ENCODE measurements around the gene GAN.

Gene GAN

DNA sequence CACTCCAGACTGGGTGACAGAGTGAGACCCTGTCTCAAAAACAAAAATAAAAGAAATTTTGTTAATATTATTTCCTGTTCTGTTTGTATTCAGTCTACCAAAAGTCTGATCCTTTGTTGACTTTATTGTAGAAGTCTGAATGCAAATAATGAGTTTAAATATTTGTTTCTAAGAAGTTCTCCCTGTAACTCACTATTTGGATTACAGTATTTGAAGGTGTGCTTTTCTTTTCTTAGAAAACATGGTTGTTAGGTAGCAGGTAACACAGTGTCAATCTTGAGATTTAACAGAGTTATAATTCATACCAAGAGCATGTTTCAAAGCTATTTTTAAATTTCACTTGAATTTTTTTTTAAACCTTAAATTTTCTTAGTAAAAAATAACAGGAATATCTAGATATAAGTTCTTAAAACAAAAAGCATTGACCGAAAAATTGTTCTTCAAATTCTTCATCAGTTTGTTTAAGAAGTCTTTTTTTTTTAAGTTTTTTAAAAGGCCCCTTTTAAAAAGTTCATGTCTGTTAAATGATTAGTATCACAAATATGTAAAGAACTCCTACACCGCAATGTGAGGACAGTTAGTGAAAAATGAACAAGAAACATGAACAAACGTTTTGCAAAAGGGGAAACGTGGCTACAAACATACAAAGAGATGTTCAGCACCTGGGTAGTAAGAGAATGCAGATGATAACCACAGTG lies 35.0 kb downstream of the GAN start:
- no peak overlapping the region for H3K4me3 ChIP-seq (ENCODE audit: low read depth, low read length)

DNA sequence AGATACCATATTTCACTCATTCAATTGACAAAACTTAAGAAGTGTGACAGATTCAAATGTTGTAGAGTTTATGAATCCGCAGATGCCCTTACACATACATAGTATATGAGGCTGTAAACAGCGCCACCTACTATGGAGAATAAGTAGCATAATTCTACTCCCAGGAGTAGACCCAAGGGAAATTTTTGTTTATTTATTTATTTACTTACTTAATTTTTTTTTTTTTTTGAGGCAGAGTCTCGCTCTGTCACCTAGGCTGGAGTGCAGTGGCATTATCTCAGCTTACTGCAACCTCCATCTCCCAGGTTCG lies 35.5 kb downstream of the GAN start:
- H3K4me3 ChIP-seq (ENCODE audit: low read depth, low read length) = no peak overlapping the region

DNA sequence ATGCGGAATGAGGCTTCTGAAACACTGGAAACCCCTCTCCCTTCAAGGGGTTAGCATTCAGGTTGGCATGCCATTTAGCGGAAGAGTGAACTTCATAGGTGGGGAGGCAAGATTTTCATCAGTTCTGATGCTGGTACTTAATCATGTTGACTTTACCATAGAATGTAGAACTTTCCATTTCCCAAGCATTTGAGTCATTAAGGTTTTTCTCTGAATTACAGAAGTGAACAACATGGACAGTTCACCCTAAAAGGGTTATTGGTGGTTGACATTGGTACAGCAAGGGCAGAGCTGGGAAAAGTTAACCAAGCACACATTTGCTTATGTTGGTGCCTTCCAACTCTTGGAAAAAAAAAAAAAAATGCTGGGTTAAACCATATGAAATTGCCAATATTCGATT lies 39.1 kb downstream of the GAN start:
- no peak overlapping the region for H3K4me3 ChIP-seq (ENCODE audit: low read depth, low read length)

DNA sequence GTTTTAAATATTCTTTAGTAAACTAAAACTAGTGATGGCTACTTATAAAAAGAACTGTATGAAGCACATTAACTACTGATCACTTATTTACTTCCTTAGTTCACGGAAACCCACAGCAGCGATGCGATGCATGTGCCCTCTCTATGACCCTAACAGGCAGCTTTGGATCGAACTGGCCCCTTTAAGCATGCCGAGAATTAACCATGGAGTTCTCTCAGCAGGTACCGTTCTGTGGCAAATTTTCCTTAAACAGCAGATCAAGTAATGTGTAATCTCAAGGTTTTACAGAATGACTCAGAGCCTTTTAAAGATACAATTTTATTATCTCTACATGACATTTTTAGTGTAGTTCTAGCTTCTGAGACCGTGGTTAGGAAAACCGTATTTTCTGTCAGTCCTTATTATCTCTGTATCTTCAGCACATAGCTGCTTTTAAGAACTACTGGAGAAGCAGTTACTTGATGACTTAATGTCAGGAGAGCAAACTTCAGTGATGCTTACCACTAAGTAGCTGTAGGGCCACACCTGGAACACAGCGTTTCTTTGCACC lies 43.0 kb downstream of the GAN start:
- no peak overlapping the region for H3K4me3 ChIP-seq (ENCODE audit: low read depth, low read length)

DNA sequence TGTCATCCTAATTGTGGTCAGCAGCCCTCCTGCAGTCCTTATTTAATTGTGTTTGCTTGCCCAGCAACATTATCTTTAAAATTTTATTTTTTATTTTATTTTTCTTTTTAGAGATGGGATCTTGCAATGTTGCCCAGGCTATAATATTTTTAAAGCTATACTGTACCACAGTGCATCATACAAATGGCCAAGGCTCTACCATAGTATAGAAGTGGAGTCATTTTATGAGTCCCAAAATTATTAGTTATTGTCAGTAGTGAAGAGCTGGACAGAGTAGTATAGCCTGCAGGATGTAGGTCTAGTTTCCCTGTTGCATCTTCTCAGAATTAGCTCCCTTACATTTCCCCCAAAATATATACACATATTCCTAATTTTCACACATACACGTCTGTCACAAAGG lies 44.1 kb downstream of the GAN start:
- H3K4me3 ChIP-seq (ENCODE audit: low read depth, low read length) = no peak overlapping the region

DNA sequence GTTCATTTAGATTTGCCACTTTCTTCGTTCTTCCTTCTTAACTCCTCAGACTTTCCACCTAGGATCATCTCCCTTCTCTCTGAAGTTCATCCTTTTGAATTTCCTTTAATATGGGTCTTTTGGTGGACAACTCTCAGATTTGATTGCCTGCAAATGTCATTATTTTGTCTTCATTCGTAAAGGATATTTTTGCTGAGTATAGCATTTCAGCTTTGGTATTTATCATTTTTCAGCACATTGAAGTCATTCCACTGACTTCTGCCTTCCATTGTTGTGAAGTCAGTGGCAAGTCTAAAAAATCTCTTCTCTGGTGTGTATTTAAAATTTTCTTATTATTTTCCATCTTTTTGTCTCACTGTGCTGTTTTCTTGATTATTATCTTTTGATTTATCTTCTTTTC lies 45.4 kb downstream of the GAN start:
- no peak overlapping the region for H3K4me3 ChIP-seq (ENCODE audit: low read depth, low read length)

DNA sequence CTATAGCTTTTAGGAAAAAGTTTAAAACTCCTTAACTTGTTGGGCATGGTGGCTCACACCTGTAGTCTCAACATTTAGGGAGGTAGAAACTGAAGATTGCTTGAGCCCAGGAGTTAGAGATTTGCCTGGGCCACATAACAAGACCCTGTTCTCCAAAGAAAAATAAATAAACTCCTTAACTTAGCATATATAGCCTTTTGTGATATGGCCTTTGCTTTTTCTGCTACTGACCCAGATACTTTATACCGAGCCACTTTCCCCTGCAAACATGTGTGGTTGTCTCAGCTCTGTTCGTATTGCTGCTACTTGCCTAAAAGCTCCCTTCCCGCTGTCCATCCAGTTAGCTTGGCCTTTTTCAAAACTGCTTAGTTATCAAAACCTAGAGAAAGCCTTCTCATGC lies 51.0 kb downstream of the GAN start:
- H3K4me3 ChIP-seq (ENCODE audit: low read depth, low read length) = no peak overlapping the region

DNA sequence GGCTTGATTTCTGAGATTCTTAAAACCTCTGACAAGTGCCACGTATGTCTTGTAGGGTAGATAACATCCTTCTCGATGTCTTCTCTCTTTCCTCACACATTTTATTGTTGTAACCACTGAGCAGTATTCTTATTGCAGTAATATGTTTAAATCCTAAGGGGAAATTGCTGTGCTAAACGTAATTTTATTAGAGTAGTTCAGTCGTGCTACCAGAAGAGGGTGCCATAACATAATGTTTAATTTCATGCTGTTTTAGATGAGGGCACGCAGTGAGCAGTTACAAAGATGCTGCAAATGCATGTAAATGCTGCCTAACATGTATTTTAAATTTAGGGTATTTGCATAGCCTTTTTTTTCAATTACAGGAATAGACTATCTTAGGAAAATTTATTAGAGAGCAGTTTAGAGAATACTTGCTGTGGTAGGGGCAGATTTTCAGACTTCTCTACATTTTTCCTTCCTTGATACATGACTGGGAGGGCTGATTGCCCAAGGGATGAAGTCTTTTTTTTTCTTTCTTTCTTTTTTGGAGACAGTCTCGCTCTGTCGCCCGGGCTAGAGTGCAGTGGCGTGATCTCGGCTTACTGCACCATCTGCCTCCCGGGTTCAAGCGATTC lies 51.7 kb downstream of the GAN start:
- H3K4me3 ChIP-seq (ENCODE audit: low read depth, low read length) = no peak overlapping the region

DNA sequence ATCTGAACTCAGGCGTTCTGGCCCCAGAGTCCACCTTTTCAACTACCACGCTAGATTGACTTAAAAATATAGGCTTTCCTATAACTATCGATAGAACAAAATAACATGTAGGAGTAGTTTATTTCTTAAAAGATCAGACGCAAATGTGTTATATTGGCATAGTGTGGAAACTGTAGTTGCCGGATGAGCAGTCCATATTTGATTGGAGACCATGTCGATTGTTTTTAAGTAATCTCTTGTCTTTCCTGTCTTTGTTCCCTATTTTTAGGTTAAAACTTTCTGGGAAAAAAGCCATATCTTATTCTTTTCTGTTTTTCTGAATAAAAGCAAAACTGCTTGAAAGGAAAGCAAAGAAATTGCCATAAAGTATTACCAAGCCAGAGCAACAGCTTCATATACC lies 53.1 kb downstream of the GAN start:
- no peak overlapping the region for H3K4me3 ChIP-seq (ENCODE audit: low read depth, low read length)

DNA sequence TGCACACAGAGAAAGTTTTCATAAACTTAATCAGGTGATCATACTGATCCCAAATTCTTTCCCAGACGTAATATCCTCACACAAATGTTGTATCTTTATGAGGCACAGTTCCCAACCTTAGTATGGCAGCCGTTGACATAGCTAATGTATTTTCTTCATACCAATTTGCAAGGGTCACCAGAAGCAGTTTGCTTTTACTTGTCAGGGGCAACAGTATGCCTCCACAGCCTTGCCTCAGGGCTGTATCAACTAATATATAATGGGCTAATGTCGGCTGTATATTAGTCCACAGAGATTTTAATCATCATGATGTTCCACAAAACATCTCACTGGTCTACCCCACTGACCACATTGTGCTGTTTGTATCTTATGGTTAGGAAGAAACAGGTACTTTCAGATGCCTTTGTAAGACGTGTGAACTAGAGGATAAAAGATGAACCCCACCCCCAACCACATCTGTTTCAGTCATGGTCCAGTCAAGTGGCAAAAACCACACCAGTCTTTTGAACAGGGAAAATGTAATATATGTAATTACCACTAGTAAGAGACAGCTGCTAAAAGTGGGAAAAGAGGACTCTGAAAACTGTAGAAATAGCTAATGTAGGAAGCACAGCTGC lies 55.2 kb downstream of the GAN start:
- no peak overlapping the region for H3K4me3 ChIP-seq (ENCODE audit: low read depth, low read length)

DNA sequence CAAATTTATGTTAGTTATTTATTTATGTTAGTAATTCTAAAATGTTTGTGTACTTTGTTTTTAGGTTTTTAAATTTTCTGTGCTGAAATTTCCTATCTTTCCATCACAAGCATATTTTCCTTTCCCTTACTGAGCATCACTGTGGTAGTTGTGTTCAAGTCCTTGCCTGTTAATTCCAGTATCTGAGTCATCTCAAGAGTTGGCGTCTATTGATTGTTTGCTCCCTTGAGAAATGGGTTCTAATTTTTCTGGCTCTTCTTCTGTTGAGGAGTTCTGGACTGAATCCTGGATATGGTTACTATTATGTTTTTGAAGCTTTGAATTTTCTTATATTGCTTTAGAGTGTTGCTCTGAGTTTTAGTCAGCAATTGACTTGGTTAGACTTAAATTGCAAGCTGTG lies 56.3 kb downstream of the GAN start:
- no peak overlapping the region for H3K4me3 ChIP-seq (ENCODE audit: low read depth, low read length)

DNA sequence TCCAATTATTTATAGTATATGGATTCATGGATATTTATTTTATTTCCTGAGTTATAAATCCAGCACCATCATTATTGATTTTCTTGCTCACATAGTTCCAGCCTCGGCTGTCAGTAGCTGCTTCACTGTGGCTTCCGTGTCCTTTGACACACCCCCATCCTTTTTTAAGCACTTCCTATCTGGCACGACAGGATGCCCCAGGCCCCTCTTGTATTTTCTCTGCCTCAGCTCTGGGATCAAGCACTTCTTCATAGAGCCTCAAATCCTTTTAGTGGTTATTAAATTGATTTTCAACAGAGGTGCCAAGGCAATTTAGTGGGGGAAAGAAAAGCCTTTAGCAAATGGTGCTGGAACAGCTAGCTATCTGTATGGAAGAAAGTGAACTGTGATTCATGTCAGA lies 59.8 kb downstream of the GAN start:
- no peak overlapping the region for H3K4me3 ChIP-seq (ENCODE audit: low read depth, low read length)

DNA sequence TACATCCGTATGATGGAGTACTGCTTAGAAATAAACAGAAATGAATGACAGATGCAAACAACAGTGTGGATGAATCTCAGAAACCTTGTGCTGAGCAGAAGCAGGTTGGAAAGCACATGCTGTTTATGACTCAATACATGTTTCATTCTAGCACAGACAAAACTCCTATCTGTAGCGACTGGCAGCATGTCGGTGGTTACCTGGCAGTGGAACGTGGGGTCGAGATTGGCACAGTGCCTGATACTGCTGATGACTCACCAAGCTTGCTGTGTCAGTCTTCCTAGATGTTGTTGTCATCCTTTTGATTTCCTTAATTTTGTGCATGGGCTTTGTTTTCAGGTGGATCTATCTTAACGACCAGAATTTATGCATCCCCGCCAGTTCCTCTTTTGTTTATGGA lies 62.1 kb downstream of the GAN start:
- H3K4me3 ChIP-seq (ENCODE audit: low read depth, low read length) = no peak overlapping the region

DNA sequence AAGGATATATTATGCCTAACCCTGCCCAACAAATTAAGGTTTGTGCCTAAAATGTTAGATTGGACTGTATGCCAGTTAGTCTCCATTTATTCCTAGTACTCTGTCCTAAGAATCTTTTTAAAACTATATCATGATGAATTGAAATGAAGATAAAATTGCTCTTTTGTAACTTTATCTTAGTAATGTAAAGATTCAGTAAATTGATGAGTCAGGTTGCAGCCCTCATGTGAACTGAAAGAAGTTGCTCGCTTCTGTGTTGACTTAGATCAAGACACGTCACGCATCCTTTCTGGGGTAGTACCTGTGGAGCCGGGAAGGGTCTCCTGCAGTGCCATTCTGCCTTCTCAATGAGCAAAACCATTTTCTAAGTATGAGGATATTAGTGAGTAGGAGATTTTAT lies 63.3 kb downstream of the GAN start:
- H3K4me3 ChIP-seq (ENCODE audit: low read depth, low read length) = no peak overlapping the region

DNA sequence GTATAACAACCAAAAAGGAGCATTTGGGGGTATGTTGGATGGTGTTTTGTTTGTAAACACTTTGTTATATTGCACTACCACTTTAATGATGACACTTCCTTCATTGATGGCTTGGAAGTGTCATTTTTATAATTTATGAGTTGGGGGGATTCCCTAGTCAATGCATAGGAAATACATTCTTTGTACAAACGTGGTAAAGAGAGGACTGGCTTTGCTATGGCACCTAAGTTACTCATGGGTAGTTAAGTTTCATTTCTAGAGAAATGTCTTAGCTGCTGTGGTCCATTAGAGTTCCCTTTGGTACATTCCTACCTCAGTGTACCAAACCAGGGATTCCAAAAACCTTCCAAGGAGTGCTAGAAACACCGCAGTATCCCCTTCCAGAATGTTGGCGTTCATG lies 66.2 kb downstream of the GAN start:
- H3K4me3 ChIP-seq (ENCODE audit: low read depth, low read length) = no peak overlapping the region

DNA sequence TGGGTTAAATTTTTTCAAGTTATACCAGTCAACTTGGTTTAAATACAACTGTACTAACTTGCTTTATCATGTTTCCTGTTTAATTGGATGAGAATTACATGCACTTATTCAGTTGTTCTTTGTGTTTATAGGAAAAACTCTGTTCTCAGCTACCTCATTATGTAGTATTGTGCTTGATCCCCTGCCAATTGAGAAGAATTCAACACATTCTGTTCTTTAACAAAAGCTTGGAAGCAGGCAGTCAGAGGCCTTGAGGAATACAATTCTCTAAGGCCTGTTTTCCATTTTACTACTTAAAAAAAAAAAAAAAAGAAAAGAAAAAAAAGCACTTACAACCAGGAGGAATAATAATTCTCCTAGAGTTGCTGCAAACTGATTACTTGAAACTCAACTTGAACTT lies 69.2 kb downstream of the GAN start:
- H3K4me3 ChIP-seq (ENCODE audit: low read depth, low read length) = no peak overlapping the region

DNA sequence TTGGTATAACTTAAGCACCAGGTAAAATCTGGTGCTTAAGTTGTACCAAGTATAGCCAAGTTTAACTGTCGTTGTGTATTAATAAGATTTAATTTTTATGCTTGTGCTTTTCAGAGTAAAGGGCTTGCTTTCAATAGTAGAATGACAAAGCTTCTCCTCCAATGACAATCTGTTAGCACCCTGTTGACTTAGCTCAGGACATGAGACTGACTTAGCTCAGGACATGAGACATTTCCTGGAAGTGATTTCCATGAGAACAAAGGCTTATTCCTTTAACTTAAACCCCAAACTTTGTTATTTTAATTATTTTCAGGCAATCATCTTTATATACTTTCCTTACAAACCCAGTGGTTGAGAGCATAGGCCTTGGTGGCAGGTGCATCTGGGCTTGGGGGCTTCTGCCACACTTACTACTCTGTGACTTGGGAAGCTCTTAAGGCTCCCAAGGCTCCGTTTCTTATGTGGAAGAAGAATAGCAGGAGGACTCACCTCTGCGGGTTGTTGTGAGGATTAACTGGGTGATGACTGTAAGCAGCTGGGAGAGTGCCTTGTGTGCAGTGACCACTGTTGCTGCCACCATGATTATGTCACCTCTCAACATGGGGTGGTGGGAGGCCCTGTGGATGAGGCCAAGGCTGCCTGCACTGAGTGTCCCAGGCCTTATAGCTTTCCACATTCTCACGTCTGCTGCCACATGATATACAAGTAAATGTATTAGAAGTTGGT lies 70.4 kb downstream of the GAN start:
- no peak overlapping the region for H3K4me3 ChIP-seq (ENCODE audit: low read depth, low read length)

DNA sequence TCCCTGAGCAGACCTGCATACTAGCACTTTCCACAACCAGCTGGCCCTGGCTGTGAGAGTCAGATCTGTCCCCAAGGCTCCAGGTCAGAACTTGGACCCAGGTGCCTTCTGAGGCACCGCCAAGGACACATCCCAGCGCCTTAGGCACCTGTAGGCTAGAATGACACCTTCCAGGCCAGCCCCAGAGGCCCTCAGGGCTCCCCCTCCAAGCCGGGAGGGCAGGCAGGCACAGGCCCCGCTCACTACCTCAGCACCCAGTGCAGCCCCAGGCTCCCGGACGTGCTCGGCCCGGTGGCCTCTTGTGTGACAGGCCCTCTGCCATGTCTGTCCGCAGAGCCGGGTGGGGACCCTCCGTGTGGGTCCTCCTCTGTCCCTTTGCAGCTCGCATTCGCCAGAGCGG lies 73.6 kb downstream of the GAN start:
- H3K4me3 ChIP-seq (ENCODE audit: low read depth, low read length) = no peak overlapping the region

DNA sequence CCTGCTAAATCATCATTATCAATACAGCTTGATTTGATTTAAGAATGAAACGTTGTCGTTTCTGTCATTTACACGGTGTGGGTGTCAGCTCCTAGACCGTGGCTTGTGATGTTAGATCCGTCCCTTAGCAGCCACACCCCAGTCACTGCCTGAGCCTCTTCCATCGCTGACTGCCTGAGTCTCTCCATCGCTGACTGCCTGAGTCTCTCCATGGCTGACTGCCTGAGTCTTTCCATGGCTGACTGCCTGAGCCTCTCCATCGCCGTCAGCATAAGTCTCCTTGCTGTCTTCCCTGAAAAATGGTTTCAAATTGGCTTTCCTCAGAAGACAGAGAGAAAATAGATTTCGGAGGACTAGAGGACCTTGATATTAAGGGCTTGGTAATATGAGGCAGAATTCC lies 76.1 kb downstream of the GAN start:
- H3K4me3 ChIP-seq (ENCODE audit: low read depth, low read length) = no peak overlapping the region

DNA sequence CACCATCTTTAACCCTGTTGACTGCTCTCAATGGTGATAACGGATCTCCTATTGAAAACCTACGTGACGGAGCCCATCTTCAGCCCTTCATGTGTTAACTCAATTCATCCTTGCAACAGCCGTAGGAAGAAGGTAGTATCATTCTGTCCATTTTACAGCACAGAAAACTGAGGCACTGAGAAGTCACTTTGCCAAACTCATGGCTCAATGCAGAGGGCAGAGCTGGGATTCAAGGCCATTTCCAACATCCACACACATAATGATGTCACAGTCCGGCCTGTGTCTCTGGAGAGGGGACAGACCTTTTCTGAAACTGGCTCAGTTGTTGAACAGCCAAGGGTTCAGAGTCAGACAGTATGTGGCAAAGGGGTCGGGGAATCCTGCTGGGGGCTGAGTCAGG lies 77.2 kb downstream of the GAN start:
- no peak overlapping the region for H3K4me3 ChIP-seq (ENCODE audit: low read depth, low read length)

DNA sequence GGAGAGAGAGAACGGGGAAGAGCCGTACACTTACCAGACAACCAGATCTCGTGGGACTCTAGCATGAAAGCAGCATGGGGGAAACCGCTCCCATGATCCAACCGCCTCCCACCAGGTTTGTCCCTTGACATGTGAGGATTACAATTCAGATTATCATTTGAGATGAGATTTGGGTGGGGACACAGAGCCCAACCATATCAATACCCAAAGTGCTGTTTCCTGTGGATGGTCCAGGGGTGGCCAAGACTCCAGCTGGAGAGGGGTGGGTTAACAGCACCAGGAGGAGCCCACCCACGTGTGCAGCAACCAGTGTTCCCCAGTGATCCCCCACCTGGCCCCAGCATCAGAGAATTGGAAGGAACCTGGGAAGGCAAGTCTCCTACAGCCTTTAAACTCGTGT lies 79.7 kb downstream of the GAN start:
- H3K4me3 ChIP-seq (ENCODE audit: low read depth, low read length) = no peak overlapping the region

All from iPS-11a (cell line).